NCI-H2227 treated with DMSO at 0.1 percent for 48 hours (cell line): ENCODE data around the gene GRM5.

Experiments used
- DNase-seq: peaks from one replicate; lab custom pipeline; 2025; lab: John Stamatoyannopoulos, UW

Gene GRM5

DNA sequence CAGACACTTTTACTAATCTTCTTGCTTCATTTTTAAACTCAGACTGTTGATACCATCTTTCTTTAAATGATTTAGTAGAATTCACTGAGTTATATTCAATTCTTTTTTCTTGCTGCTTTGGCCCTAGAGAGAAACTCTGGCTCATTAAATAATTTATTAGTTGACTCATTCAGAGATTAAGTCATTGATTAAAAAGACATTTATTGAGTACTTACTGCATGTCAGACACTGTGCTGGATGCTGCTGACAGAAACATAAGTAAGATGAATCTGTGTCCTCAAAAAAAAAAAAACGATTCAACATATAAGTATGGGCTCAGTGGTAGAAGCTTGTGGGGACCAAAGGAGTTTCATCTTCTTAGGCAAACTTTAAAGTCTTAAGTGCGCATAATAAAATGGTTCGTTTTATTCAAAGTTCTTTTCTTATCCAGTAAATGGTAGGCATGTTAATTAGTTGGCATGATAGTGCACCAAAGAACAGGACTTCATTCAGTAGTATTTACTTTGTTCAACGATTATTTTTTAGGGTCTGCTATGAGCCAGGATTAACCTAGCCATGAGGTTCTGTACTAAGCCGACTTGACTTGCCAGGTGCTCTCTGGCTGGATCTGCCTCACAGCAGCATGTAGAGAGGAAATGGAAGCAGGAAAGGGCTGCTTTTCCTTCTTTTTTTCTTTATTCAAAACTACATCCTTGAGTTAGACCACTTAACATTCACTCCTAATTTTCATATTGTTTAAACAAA, 447.3 kb downstream of the GRM5 start:
- no peak for DNase-seq

DNA sequence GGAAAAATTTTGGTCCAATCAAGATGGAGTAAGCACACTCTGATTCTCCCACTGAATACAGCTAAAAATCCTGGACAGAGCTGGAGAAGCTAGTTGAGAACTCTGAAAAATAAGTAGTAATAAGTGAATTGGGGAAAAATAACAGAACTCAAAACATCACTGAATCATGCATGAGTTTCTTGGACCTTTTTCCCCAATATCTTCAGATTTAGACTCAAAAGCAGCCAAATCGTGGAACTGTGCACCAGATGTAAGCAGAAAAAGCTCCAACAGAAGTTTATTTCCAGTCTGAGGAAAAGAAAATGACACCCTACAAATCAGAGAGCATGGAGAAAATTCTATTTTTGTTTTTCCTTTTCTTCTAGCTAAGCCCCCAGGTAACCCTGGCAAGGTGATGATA, 448.6 kb downstream of the GRM5 start:
- DNase-seq = no peak

GRCh38 chr11:88604260-88604659, 461.5 kb downstream of the GRM5 start:
- no peak for DNase-seq

GRCh38 chr11:88603091-88603867, 462.5 kb downstream of the GRM5 start:
- no peak for DNase-seq

DNA sequence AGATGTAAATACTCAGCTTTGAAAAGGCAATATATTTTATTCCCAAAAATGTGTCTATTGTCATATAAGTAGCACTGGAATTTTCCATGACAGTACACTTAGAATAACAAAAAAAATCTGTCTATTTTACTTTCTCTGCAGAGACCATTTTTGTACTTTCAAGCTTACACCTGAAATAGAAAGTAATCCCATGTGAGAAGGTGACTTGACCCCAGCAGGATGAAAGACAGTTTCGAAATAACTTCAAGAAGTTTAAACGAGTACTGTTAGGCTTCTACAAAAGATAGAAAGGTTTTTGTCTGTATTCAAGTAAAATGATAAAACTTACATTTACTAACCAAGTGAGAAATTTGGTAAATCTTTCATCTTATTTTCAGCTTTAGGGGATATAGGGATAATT, 468.4 kb downstream of the GRM5 start:
- no peak for DNase-seq

DNA sequence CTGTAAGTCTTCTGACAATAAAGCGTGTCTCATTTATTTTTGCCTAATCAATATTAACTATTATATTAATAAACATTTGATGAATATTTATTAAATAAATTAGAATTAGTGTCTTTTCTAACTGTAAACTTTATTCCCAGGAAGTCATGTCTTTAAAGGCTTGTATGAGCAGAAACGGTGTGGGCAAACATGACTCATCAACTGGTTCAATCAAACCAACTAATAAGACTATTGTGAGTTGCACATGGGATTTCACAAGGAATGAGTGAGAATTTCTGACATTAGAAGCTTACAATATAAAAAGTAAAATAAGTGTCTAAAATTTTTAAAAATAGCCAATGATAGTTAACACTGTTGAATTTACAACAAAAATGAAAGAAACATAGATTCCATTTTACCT, 469.0 kb downstream of the GRM5 start:
- no peak for DNase-seq

GRCh38 chr11:88594274-88594950, 471.4 kb downstream of the GRM5 start:
- DNase-seq = no peak

DNA sequence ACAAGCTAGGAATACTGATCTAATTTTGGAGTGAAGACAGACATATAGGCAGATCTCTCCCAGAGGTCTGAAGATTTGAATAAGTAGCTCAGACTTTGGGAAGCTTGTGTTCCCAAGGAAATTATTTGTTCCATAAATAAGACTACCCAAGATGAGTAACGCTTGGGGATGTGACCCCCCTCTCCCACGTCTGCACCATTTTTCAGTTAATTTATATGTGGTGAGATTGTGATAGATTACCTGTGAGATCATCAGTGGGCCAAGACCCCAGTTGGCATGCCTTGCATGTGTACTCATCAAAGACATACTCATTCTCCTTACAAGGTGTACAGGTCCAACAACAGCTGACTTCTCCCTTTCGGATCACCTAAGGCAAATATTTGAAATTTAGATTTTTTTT, 475.4 kb downstream of the GRM5 start:
- no peak for DNase-seq

- no peak for DNase-seq
These were observed 482.5 kb downstream of the GRM5 start for GRCh38 chr11:88583251-88583650.

DNA sequence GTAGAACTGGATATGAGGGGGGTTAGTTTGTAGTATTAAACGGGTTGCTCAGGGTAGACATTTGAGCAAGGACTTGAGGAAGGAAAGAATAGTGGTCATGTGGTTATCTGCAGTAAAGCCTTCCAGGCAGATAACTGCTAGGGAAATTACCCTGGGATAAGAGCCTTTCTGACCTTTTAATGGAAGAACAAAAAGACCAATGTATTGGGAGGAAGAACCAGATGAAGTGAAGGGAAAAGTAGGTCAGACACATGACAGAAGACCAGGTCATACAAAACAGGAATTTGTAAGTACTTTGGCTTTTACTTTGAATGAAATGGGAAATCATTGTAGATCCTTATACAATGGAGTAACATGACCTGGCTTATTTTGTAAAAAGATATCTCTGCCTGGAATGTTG, 486.3 kb downstream of the GRM5 start:
- no peak for DNase-seq

- DNase-seq = no peak
These were observed 489.0 kb downstream of the GRM5 start for GRCh38 chr11:88576741-88577140.

DNA sequence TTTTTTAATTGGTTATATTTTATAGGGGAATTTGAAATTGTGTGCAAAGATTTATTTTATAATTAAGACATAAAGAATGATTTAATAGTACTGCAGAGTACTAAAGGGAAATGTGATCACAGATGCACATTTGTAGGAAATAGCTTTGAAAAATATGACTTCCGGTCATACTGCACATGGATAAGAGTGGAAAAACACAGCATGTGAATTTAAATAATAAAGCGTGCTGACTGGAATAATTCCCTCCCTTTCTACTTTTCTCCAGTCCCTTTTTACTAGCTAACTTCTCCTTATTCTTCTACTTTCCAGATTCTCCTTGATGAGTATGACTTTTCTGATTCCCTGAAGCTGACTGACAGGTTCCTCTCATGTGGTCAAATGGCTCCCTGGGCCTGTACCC, 489.9 kb downstream of the GRM5 start:
- no peak for DNase-seq

DNA sequence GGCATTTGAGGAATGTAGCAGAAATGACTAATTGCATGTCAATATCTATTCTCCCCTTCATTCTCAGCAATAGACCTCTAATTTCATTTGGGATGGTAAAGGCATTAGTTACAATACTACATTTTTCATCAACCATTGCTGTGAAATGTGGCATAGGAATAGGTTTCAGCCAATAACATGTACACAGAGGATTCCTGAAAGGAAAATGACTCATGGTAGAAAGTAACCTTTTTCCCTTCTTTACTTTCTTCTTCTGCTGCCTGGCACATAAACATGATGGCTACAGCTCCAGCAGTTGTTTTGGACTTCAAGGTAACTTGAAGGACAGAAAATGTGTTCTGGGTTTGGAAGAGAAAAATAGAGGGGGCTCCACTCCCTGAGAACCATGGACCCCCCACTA, 496.4 kb downstream of the GRM5 start:
- DNase-seq = no peak

DNA sequence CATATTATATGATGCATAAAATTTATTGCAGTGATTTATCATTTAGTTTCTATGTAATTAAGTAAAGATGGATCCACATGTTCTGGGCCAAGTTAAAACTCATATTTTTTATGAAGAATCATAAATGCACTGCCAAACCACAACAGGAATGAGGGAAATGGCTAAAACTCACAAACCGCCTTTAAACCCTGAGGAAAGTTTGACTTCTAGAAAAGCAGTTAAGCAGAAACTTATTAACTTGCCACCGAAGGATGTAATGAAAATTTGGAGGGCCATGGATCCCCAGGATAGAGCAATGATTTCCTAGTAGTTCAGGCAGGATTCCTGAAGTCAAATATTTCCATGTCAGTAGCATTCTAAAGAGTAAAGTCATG, 510.0 kb downstream of the GRM5 start:
- DNase-seq = no peak

GRCh38 chr11:88555018-88555828, 510.6 kb downstream of the GRM5 start:
- DNase-seq = no peak

- no peak for DNase-seq
These were observed 512.6 kb downstream of the GRM5 start for GRCh38 chr11:88553204-88553603.

DNA sequence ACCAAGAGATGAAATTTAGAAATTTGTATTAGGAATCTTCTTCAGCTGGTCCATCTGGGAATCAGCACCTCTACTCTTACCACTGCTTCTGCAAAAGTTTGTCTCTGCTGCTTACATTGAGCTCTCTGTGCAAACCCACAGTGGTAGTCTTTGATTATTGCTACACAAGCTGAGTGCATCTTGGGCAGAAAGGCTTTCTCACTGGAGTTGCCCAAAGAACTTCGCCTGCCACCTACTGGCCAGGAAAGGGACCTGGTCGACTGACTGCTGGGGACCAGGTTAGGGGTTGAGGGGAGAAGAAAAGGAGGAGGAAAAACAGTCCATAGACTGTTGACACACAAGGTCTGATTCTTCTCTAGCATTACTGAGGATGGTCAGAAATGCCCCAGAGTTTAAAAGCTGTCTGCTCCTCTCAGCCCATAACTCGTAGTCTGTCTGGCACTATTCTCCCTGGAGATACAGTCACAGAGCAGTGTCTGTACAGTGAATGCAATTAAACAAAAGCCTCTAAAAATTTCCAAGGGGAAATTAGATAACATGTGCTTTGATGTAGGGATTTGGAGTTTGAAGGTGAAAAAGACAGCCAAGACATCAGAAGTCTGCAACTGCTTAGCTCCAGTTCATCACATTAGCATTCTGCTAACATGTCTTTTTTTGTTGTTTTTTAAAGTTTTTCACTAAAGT, 513.3 kb downstream of the GRM5 start:
- DNase-seq = no peak

DNA sequence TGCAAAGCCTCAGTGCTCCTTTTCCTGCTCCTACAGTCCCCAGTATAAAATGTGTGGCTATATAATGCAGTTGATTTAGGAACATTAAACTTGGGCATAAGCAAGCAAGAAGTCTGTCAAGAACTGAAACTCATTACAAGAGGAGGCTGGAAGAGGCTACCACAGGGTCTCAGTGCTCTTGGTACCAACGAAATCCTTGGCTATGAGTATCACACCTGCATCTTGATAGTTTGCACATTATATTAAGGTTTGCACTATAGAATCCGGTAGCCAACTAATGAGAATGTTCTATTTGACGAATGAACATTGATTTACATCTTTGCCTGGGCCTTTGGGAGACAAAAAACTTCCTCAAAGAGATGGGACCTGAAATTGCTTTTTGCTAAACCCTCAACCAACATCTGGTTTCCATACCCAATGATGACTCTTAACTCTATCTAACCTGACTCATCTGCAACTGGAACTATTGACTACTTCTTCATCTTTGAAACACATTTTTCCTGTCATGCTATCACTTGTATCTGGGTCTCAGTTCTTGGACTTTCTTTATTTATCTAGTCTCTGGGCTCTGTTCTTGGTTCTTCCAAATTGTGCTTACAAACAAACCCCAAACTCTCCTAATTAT, 521.0 kb downstream of the GRM5 start:
- DNase-seq = no peak

DNA sequence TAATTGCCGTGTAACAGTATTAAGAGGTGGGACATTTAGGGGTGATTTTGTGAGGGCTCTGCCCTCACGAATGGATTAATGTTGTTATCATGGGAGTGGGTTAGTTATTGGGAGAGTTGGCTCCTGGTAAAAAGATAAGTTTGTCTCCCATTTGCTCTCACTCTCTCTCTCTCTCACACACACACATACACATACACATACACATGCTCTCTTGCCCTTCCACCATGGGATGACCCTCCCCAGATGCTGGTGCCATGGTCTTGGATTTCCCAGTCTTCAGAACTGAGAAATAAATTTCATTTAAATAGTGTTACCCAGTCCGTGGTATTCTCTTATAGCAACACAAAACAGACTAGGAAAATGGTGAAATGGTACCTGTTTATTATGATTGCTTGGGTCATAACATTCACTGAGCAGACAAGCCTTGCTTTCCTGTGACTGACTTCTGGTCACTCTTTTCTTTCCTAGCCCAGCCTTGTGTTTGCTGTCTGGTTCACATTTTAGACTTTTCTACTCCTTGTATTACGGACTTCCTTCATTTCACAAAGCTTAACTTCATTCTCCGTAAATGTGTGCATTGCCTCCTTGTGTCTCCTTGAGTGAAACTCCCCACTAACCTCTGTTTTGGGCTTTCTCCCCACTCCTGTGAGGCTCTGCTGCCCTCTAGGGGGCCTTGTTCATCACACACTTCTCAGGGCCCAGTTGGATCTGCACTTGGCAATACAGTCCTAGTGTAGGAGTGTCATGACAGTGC, 521.7 kb downstream of the GRM5 start:
- no peak for DNase-seq

DNA sequence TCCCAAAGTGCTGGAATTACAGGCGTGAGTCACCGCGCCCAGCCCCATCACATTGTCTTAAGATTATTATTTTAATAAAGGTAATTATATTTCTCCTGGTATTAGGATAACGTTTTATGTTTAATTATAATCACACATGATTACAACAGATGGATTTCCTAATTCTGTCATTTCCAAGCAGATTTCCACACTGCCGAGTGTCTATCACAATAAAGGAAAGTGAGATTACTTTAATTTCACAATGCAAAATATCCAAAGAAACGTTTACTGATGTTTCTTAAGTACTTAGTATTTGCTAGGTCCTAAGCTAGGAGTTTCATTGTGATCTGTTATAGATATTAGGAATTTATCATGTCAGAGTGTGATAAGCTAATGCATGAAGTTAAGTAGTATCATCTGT, 524.8 kb downstream of the GRM5 start:
- no peak for DNase-seq

GRCh38 chr11:88538098-88538497, 527.7 kb downstream of the GRM5 start:
- DNase-seq = no peak
